Right lobe of liver (tissue), 6 donors: ENCODE measurements around the gene UBQLN3. TPM values are rescaled to one million over a fixed set of nuclear protein-coding genes. Genes with fewer than 3 reads are reported as not detected.

Source experiments
- ATAC-seq, 4 donors: fragments of 200-7000 bp; cut with Tn5 transposase; one replicate each; pipeline ENCODE4 v1.9.1; 2020; ENCODE audit warnings: mild to moderate bottlenecking in 4 of 4, moderate library complexity in 4 of 4
- DNase-seq, 3 donors: peaks; one replicate each; pipeline ENCODE4 v3.0.0-alpha.2; 2020
- H3K27ac ChIP-seq, 3 donors: fragments of 200-600 bp; one replicate each; pipeline ENCODE4 v1.8.0; 2022
- H3K27me3 ChIP-seq, 2 donors: fragments of 200-600 bp; one replicate each; pipeline ENCODE4 v1.8.0; 2022
- H3K36me3 ChIP-seq, 4 donors: fragments of 200-600 bp; sonication (generic) in 1 of 4; one replicate each; pipeline versions ENCODE4 v1.5.1 to v1.8.0; 2017 to 2022; ENCODE audit warnings: control low read depth in 1 of 4
- H3K4me1 ChIP-seq, 4 donors: fragments of 200-600 bp; sonication (generic) in 1 of 4; one replicate each; pipeline versions ENCODE4 v1.5.1 to v1.8.0; 2017 to 2022; ENCODE audit warnings: control low read depth in 1 of 4
- H3K4me3 ChIP-seq, 3 donors: fragments of 200-600 bp; one replicate each; pipeline ENCODE4 v1.8.0; 2022
- H3K9me3 ChIP-seq, 4 donors: fragments of 200-600 bp; sonication (generic) in 1 of 4; one replicate each; pipeline versions ENCODE4 v1.5.1 to v1.8.0; 2017 to 2022; ENCODE audit warnings: control low read depth in 1 of 4
- CTCF ChIP-seq, 4 donors: fragments of 200-600 bp in 3 of 4; fragments of 450-650 bp in 1 of 4; IDR thresholded peaks; one replicate each; pipeline versions ENCODE4 v1.5.1 to v1.8.0; 2016 to 2022; ENCODE audit warnings: antibody characterized with exemption in 4 of 4, mild to moderate bottlenecking in 2 of 4
- POLR2A ChIP-seq: fragments of 450-650 bp; IDR thresholded peaks from one replicate; pipeline ENCODE4 v1.6.1; 2017; ENCODE audit warnings: antibody characterized with exemption, mild to moderate bottlenecking
- WGBS: methylation state at CpG from one replicate; pipeline ENCODE4 v1.1.6; 2018; ENCODE audit warnings: low coverage, low lambda C conversion rate; ENCODE audit not compliant: insufficient coverage; ENCODE audit errors: missing lambda C conversion rate; 5-methylcytosine and 5-hydroxymethylcytosine counted together
- intact Hi-C, 2 donors: fragments of 100-400 bp; cut with DNase I; formaldehyde crosslinking; loops; one replicate each; pipeline versions ENCODE4 v1.11.2 to v1.14.1; 2022
- total RNA-seq, 6 experiments: library from RNA; depleted of rRNA in 2 of 6; stranded (reverse); fragments of >200 nt in 2 of 6; fragmentation: NEBNext Ultra II Directional in 3 of 6; extraction: Animal tissue kit (Norgen Biotek cat#: 25700) in 3 of 6; gene quantifications; one replicate each; pipeline versions ENCODE4 v1.1.0 to v1.2.4, GENCODE V29; 2016 to 2023
- donor health status: DM: no; HTN: yes; CAD: no.
- donor health status: DM: no; HTN: no; CAD: no.
- donor health status: DM: no; HTN: no; CAD: no.
- donor health status: DM: no; HTN: yes; CAD: no.
- donor health status: DM: no; HTN: yes; CAD: no.

UBQLN3 gene
- total RNA-seq, 6 experiments from 2014 or later: 0.12 TPM; not detected in 5

- H3K27me3 ChIP-seq: no peaks in the 10 kb centered on the region
- no peak overlapping the region for H3K27ac ChIP-seq
- no peaks in the 10 kb centered on the region for H3K4me1 ChIP-seq
- H3K4me3 ChIP-seq: no peak overlapping the region
- no peaks in the 10 kb centered on the region for H3K9me3 ChIP-seq
- ATAC-seq (no peak), DNase-seq (no peak)
- intact Hi-C loops: no loop called here
- H3K36me3 ChIP-seq: no peaks in the 10 kb centered on the region
- TF ChIP-seq POLR2A (no peak), CTCF (IDR thresholded peaks at IDR 0.05) (no peak)
- WGBS: 83% methylated on average over 7 of the region's 9 CpGs
Measured at GRCh38 chr11:5505363-5506048, 4.3 kb downstream of the UBQLN3 start.

GRCh38 chr11:5504403-5504921, 5.3 kb downstream of the UBQLN3 start:
- TF ChIP-seq CTCF (IDR thresholded peaks at IDR 0.05): no peak
- TF ChIP-seq POLR2A: no peak
- Histone ChIP-seq H3K9me3 (no peaks in the 10 kb centered on the region), H3K4me1 (no peaks in the 10 kb centered on the region), H3K27me3 (no peaks in the 10 kb centered on the region), H3K27ac (no peak overlapping the region), H3K4me3 (no peak overlapping the region), H3K36me3 (no peaks in the 10 kb centered on the region)
- intact Hi-C loops: no loop called here
- DNase-seq (no peak), ATAC-seq (no peak)
- WGBS: 82% methylated on average over 2 of the region's 2 CpGs

GRCh38 chr11:5500393-5500801, 9.4 kb downstream of the UBQLN3 start:
- H3K27me3 ChIP-seq: no peaks in the 10 kb centered on the region
- H3K4me3 ChIP-seq: no peak overlapping the region
- DNase-seq: no peak
- H3K27ac ChIP-seq: no peak overlapping the region
- TF ChIP-seq CTCF (IDR thresholded peaks at IDR 0.05) (no peak), POLR2A (no peak)
- ATAC-seq: no peak
- no peaks in the 10 kb centered on the region for H3K4me1 ChIP-seq
- H3K36me3 ChIP-seq: no peaks in the 10 kb centered on the region
- intact Hi-C loops: no loop called here
- H3K9me3 ChIP-seq: no peaks in the 10 kb centered on the region
- 70% methylated on average over 5 of the region's 6 CpGs for WGBS

- H3K27me3 ChIP-seq: no peaks in the 10 kb centered on the region
- H3K9me3 ChIP-seq: no peaks in the 10 kb centered on the region
- ATAC-seq (no peak), DNase-seq (no peak)
- no peak overlapping the region for H3K4me3 ChIP-seq
- H3K4me1 ChIP-seq: no peaks in the 10 kb centered on the region
- no peak for TF ChIP-seq POLR2A
- TF ChIP-seq CTCF (IDR thresholded peaks at IDR 0.05): no peak
- no peak overlapping the region for H3K27ac ChIP-seq
- H3K36me3 ChIP-seq: no peaks in the 10 kb centered on the region
- intact Hi-C loops: no loop called here
- 42% methylated on average over 2 of the region's 2 CpGs for WGBS
Measured at GRCh38 chr11:5499671-5500070, 10.1 kb downstream of the UBQLN3 start.
